Measurements from ENCODE around the gene AP1S2.

AP1S2 gene

DNA sequence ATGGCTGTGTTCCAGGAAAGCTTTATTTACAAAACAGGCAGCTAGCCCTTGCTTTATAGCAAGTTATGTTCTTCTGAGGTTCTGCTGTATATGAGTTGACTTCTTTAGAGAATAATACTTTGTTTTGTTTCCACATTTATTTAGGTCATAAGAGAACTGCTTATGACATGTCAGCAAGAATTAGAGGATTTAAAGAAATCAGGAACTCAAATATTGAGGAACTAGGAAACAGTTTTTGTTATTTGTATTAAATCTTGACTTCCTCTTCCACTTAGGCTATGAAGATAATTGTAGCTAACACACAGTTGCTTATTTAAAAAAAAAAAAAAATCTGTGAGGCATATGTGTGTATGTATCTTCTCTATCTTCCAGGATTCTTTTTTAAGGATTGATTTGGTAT, 50.0 kb downstream of the AP1S2 start:
- no peak for DNase-seq

GRCh38 chrX:15797707-15798106, 56.9 kb downstream of the AP1S2 start:
- no peak for DNase-seq

DNA sequence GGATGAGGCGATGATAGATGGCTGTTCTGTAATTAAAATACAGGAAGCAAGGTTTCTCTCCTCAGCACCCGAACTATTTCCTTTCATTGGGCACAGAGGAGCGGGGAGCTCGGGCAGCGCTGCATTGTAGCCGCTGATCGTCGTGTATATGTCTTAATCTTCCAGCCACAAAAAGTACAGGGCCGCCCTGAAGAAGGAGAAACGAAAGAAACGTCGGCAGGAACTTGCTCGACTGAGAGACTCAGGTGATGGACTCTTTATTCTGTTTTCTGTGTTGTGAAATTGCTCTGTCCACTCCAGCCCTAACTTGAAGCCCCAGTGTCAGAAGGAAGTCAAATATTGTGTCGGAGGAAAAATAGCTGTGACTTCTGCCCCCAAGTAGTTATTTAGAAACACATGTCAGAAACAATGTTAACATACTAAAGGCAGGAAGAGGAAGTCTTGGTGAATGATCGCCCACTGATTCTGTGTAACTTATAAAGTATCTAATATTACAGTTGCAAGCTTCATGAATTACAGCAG, 63.8 kb downstream of the AP1S2 start:
- peak; percentile 7 for DNase-seq

GRCh38 chrX:15789979-15790768, 64.4 kb downstream of the AP1S2 start, which contains the start of gene ZRSR2:
Gene ZRSR2, plus strand, starts transcription at chrX:15790484. Its CDS starts 12 bp downstream, at chrX:15790496.
- DNase-seq, result peak; percentile 25

DNA sequence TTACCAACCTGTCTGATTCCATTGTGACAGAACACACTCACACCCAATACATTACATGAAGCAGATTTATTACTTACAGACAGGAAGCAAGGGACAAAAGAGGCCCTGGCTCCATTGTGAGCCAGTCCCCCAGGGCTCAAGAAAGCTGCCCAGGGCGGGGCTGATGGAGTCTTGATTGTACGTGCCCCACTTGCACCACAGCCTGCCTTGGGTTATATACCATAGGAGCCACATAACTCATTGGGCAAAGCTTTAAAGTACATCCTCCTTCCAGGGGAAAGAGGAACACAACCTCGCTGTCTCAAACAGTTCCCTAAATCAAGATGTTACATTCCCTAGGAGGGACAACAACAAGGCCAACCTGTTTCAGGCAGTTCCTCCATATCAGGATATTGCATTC, 67.7 kb downstream of the AP1S2 start:
- DNase-seq, result no peak

GRCh38 chrX:15785176-15785750, 69.3 kb downstream of the AP1S2 start:
- DNase-seq, result no peak

DNA sequence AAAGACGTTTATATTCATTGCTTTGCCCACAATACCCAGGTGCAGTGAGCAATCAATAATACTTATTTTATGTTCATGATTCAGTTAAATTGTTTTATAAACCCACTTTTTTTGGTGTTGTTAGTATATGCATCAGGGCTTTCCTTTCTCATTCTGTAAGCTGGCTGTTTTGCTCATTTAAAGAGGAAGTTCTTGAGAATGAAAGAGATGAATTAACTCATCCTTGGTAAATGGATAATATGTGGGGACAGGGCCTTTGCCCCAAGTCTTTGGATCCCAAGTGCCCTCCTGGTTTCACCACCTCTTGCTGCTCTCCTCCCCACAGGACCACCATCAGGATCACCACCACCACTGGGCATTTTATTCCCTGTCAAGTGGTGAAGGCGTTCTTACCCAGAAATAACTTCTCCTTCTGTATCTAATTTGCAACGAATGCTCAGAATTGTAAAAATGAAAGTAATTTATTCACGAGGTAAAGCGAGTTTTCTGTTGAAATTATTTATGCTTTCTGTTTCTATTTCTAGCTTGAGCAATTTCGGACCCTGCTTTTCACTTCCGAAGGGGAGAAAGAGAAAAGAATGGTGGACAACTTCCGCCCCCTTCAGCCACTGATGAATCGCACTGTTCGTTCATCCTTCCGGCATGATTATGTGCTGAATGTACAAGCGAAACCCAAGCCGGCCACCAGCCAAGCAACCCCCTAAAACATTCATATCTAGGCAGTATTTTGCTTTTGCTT, 72.5 kb downstream of the AP1S2 start:
- no peak for DNase-seq

All from GF-D8 (cell line).